Glutamatergic neuron (in vitro differentiated cells): Measurements from ENCODE around the gene RXFP1. TPM values are rescaled to one million over a fixed set of nuclear protein-coding genes. Genes with fewer than 3 reads are reported as not detected.

Experiments
- DNase-seq: peaks from one replicate; pipeline ENCODE4 v3.0.0; 2022
- H3K27ac Mint-ChIP-seq: one replicate; pipeline ENCODE4 v1.8.0; 2020; ENCODE audit warnings: mild to moderate bottlenecking, mixed read lengths, inconsistent platforms; ENCODE audit not compliant: unreplicated experiment
- H3K27me3 Mint-ChIP-seq: one replicate; pipeline ENCODE4 v1.8.0; 2020; ENCODE audit warnings: mild to moderate bottlenecking, moderate library complexity, mixed read lengths, inconsistent platforms; ENCODE audit not compliant: unreplicated experiment
- H3K36me3 Mint-ChIP-seq: one replicate; pipeline ENCODE4 v1.8.0; 2020; ENCODE audit warnings: mild to moderate bottlenecking, mixed read lengths, inconsistent platforms; ENCODE audit not compliant: unreplicated experiment
- H3K4me1 Mint-ChIP-seq: one replicate; pipeline ENCODE4 v1.8.0; 2020; ENCODE audit warnings: mild to moderate bottlenecking, low read depth, mixed read lengths, inconsistent platforms; ENCODE audit not compliant: unreplicated experiment
- H3K4me3 Mint-ChIP-seq: one replicate; pipeline ENCODE4 v1.8.0; 2020; ENCODE audit warnings: mild to moderate bottlenecking, mixed read lengths, inconsistent platforms; ENCODE audit not compliant: unreplicated experiment
- H3K9me3 Mint-ChIP-seq: one replicate; pipeline ENCODE4 v1.8.0; 2020; ENCODE audit warnings: mild to moderate bottlenecking, moderate library complexity, mixed read lengths, inconsistent platforms; ENCODE audit not compliant: unreplicated experiment
- total RNA-seq: library from RNA; stranded (reverse); fragmentation: NEBNext Ultra II Directional; extraction: Animal tissue kit (Norgen Biotek cat#: 25700); gene quantifications from one replicate; pipeline ENCODE4 v1.2.1, GENCODE V29; 2021; ENCODE audit not compliant: unreplicated experiment
- TF ChIP-seq, protein P1 (sequence below): fragments of 200-600 bp; sonication (generic); IDR thresholded peaks from one replicate; pipeline ENCODE4 v1.5.0; 2021; ENCODE audit not compliant: partially characterized antibody, unreplicated experiment

The RXFP1 gene
- total RNA-seq, 1 donor from 2014 or later: not detected

DNA sequence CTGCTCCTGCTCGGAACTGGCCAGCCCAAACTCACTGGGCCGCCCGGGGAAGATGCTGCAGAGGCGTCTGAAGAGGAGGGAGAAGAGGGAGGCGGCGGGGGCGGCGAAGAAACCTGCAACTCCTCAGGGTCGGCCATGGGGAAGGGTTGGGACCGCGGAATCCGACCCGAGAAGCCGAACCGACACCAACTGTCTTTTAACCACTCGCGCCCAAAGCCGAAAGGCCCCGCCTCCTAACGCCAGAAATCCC is 149.9 kb downstream of the RXFP1 start, which contains the start of gene C4orf46:
C4orf46 (minus strand) TSS at position 223 of the 250 bp plus-strand sequence; CDS start at position 137, 86 bp downstream.
- DNase-seq: no peak
- TF ChIP-seq, protein P1, sequence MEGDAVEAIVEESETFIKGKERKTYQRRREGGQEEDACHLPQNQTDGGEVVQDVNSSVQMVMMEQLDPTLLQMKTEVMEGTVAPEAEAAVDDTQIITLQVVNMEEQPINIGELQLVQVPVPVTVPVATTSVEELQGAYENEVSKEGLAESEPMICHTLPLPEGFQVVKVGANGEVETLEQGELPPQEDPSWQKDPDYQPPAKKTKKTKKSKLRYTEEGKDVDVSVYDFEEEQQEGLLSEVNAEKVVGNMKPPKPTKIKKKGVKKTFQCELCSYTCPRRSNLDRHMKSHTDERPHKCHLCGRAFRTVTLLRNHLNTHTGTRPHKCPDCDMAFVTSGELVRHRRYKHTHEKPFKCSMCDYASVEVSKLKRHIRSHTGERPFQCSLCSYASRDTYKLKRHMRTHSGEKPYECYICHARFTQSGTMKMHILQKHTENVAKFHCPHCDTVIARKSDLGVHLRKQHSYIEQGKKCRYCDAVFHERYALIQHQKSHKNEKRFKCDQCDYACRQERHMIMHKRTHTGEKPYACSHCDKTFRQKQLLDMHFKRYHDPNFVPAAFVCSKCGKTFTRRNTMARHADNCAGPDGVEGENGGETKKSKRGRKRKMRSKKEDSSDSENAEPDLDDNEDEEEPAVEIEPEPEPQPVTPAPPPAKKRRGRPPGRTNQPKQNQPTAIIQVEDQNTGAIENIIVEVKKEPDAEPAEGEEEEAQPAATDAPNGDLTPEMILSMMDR: no peak
- H3K27me3 Mint-ChIP-seq: peaks cover 12% of the 10 kb centered on the region
- H3K27ac Mint-ChIP-seq: peak within 1 kb of the TSS; percentile 100
- H3K9me3 Mint-ChIP-seq: peaks cover 18% of the 10 kb centered on the region
- H3K4me1 Mint-ChIP-seq: peaks cover 10% of the 10 kb centered on the region
- peak within 1 kb of the TSS; percentile 100 for H3K4me3 Mint-ChIP-seq
- H3K36me3 Mint-ChIP-seq: no peaks in the 10 kb centered on the region

DNA sequence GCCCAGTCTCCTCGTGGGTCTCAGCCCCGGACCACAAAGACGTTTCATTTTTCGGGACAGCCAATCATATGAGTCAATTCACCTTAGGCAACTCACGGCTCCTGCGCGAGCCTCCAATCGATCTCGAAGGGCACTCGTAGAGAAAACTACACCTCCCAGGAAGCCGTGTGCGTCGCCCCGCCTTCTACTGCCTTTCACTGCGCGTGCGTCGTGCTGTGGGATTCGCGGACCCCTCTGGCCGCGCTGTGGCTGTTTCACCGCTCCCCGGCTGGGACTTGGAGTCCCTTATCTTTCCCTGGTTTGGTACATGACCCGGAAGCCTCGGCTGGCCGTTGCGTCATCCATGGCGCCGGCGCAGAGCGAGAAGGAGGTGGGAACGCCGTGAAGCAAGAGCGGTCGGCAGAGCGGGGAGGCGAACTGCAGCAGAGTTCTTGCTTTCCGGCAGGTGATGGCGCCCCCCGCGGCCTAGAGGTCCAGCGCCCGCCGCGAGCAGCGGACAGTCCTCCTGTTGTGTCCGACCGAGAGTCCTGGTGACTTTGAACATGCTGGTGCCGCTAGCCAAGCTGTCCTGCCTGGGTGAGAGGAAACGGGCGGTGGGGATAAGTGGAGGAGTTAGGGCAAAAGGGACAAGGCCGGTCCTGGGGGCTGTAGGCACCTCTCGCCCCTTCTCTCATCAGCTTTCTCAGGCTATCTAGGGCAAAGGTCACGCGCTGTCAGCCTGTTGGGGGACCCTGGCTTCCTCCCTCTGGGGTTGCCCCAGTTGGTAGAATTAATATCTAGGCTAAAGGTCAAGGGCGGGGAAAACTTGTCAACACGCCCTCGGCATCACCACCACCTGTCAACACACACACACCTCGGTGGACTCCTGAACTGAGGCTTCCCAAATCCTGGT is 150.5 kb downstream of the RXFP1 start, which contains the start of gene ETFDH:
ETFDH (plus strand) TSS at position 382 of the 892 bp plus-strand sequence; CDS start at position 543, 161 bp downstream.
- Mint-ChIP-seq H3K27ac (peak within 1 kb of the TSS; percentile 100), H3K4me1 (peaks cover 10% of the 10 kb centered on the region), H3K27me3 (peaks cover 12% of the 10 kb centered on the region), H3K4me3 (peak within 1 kb of the TSS; percentile 100), H3K9me3 (peaks cover 18% of the 10 kb centered on the region), H3K36me3 (no peaks in the 10 kb centered on the region)
- peak; percentile 98 for DNase-seq
- TF ChIP-seq, protein P1: peak; percentile 57

DNA sequence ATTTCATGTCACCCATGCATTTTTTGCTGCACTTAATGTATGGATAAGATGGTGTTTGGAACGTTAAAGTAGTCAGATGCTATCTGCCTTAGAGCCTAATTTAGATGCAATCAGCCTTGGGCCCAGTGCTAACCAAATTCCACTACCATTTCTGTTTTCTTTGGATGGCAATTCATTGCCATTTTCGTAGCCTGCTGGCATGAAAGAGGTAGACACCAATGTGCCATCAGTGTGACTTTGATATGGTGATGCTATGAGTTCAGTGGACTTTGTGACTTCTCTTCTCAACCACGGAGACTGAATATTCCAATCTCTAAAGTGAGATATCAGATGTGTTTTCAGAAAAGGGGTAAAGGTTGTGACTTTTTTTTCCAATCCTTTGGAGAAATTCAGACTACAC is 152.0 kb downstream of the RXFP1 start:
- DNase-seq: no peak
- peak overlapping the region; percentile 8 for H3K27ac Mint-ChIP-seq
- no peak overlapping the region for H3K4me3 Mint-ChIP-seq
- TF ChIP-seq, protein P1: no peak
- peaks cover 18% of the 10 kb centered on the region for H3K9me3 Mint-ChIP-seq
- H3K4me1 Mint-ChIP-seq: peaks cover 10% of the 10 kb centered on the region
- H3K27me3 Mint-ChIP-seq: peaks cover 12% of the 10 kb centered on the region
- H3K36me3 Mint-ChIP-seq: no peaks in the 10 kb centered on the region

DNA sequence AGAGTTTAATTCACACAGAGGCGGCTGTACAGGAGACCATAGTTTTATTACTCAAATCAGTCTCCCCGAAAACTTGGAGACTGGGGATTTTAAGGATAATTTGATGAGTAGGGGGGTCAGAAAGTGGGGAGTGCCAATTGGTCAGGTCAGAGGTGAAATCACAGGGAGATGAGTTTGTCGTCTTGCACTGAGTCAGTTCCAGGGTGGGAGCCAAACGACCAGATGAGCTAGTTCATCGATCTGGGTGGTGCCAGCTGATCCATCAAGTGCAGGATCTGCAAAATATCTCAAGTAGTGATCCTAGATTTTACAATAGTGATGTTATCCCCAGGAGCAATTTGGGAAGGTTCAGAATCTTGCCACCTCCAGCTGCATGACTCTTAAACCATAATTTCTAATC is 154.4 kb downstream of the RXFP1 start:
- Mint-ChIP-seq H3K27ac (no peak overlapping the region), H3K27me3 (peaks cover 8% of the 10 kb centered on the region), H3K36me3 (no peaks in the 10 kb centered on the region), H3K9me3 (peaks cover 13% of the 10 kb centered on the region), H3K4me1 (peaks cover 2% of the 10 kb centered on the region), H3K4me3 (no peak overlapping the region)
- TF ChIP-seq, protein P1: no peak
- DNase-seq: no peak

DNA sequence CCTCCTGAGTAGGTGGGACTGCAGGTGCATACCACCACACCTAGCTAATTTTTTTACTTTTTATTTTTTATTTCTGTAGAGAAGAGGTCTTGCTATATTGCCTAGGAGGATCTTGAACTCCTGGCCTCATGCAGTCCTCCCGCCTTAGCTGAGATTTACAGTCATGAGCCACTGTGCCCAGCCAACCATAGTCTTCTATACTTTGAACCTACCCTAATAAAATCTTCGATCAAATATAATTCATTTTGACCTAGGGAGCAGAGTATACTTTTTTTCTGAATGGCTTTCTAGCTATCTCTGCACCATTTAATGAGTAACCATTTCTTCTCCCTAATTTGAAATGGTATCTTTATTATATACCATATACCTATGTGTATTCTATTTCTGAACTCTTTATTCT is 157.1 kb downstream of the RXFP1 start:
- Mint-ChIP-seq H3K9me3 (no peaks in the 10 kb centered on the region), H3K4me1 (no peaks in the 10 kb centered on the region), H3K36me3 (no peaks in the 10 kb centered on the region), H3K27ac (no peak overlapping the region), H3K27me3 (no peaks in the 10 kb centered on the region), H3K4me3 (no peak overlapping the region)
- TF ChIP-seq, protein P1: no peak
- DNase-seq: no peak
